ENCODE results near the gene DSE.

The DSE gene

DNA sequence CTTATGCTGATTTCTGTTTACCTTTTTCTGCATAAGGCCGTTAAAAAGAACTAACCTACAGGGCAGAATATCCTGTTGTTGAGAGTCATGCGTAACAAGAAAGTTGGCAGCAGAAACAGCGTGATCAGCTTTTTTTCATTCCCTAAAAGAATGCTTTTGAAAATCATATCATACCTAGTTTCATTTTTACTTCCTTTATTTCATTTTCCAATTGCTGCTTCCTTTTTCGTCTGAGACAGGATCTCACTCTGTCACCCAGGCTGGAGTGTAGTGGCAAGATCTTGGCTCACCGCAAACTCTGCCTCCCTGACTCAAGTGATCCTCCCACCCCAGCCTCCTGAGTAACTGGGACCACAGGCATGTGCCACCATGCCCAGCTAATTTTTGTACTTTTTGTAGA lies 94.5 kb downstream of the DSE start:
- TF ChIP-seq, protein P1, sequence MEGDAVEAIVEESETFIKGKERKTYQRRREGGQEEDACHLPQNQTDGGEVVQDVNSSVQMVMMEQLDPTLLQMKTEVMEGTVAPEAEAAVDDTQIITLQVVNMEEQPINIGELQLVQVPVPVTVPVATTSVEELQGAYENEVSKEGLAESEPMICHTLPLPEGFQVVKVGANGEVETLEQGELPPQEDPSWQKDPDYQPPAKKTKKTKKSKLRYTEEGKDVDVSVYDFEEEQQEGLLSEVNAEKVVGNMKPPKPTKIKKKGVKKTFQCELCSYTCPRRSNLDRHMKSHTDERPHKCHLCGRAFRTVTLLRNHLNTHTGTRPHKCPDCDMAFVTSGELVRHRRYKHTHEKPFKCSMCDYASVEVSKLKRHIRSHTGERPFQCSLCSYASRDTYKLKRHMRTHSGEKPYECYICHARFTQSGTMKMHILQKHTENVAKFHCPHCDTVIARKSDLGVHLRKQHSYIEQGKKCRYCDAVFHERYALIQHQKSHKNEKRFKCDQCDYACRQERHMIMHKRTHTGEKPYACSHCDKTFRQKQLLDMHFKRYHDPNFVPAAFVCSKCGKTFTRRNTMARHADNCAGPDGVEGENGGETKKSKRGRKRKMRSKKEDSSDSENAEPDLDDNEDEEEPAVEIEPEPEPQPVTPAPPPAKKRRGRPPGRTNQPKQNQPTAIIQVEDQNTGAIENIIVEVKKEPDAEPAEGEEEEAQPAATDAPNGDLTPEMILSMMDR (conservative IDR thresholded peaks at IDR 0.05; ENCODE audit: low read depth, low read length) = no peak
- no peak overlapping the region for H3K4me3 ChIP-seq (ENCODE audit: low read depth, low read length)
- no peak for DNase-seq (ENCODE audit: low read depth)

- no peak overlapping the region for H3K4me3 ChIP-seq (ENCODE audit: low read depth, low read length)
- TF ChIP-seq, protein P1 (conservative IDR thresholded peaks at IDR 0.05; ENCODE audit: low read depth, low read length) = no peak
- no peak for DNase-seq (ENCODE audit: low read depth)
Observed at GRCh38 chr6:116467096-116467495, 96.3 kb downstream of the DSE start.

DNA sequence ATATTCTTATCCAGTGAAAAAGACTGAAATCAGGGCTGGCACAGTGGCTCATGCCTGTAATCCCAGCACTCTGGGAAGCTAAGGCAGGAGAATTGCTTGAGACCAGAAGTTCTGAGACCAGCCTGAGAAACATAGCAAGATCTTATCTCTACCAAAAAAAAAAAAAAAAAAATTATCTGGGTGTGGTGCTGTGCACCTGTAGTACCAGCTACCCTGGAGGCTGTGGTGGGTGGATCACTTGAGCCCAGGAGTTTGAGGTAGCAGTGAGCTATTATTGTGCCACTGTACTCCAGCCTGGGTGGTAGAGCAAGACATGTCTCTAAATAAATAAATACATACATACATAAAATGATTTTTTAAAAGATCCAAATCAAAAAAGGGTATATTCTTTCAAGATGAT lies 96.8 kb downstream of the DSE start:
- TF ChIP-seq, protein P1 (conservative IDR thresholded peaks at IDR 0.05; ENCODE audit: low read depth, low read length) = no peak
- H3K4me3 ChIP-seq (ENCODE audit: low read depth, low read length) = no peak overlapping the region
- DNase-seq (ENCODE audit: low read depth) = no peak

- TF ChIP-seq, protein P1 (conservative IDR thresholded peaks at IDR 0.05; ENCODE audit: low read depth, low read length) = no peak
- no peak for DNase-seq (ENCODE audit: low read depth)
- no peak overlapping the region for H3K4me3 ChIP-seq (ENCODE audit: low read depth, low read length)
Observed at GRCh38 chr6:116468293-116468692, 97.5 kb downstream of the DSE start.

- DNase-seq (ENCODE audit: low read depth) = no peak
- TF ChIP-seq, protein P1 (conservative IDR thresholded peaks at IDR 0.05; ENCODE audit: low read depth, low read length) = no peak
- no peak overlapping the region for H3K4me3 ChIP-seq (ENCODE audit: low read depth, low read length)
Observed at GRCh38 chr6:116471531-116471930, 100.8 kb downstream of the DSE start.

GRCh38 chr6:116472706-116473105 lies 102.0 kb downstream of the DSE start:
- TF ChIP-seq, protein P1 (conservative IDR thresholded peaks at IDR 0.05; ENCODE audit: low read depth, low read length) = no peak
- H3K4me3 ChIP-seq (ENCODE audit: low read depth, low read length) = no peak overlapping the region
- DNase-seq (ENCODE audit: low read depth) = no peak

GRCh38 chr6:116475141-116475540 lies 104.4 kb downstream of the DSE start:
- TF ChIP-seq, protein P1 (conservative IDR thresholded peaks at IDR 0.05; ENCODE audit: low read depth, low read length) = no peak
- DNase-seq (ENCODE audit: low read depth) = no peak

More at GRCh38 chr6:116475141-116475540, 104.4 kb downstream of the DSE start:
- H3K4me3 ChIP-seq (ENCODE audit: low read depth, low read length) = no peak overlapping the region

Measured in choroid plexus epithelial cell (primary cell).